ENCODE data around the gene DTNB. TPM values are rescaled to one million over a fixed set of nuclear protein-coding genes. Genes with fewer than 3 reads are reported as not detected.

Gene DTNB
- polyA plus RNA-seq, 1 of the 3 experiments (the other 2 are of a cell fraction), result 15.3 TPM

DNA sequence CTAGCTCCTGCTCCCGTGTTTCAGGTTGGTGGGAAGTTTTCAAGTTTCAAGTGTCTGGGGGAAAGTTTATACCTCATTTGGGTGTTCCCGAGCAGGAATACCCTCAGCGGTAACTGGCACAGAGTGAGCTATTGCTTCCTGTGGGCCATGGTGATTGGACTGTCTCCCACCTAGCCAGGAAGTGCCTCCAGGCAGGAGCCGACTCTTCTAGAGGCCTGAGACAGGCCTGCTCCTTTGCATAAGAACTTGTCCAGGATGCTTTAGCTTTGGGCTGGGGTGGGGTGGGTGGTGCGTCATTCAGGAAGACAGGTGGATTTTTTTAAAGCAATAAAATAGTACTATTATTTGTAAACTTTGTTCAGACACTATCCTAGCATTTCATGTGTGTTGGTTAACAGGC, 308.1 kb downstream of the DTNB start (continued):
- no peak for TF ChIP-seq RAD21 (IDR thresholded peaks at IDR 0.05; ENCODE audit: low read length)

DNA sequence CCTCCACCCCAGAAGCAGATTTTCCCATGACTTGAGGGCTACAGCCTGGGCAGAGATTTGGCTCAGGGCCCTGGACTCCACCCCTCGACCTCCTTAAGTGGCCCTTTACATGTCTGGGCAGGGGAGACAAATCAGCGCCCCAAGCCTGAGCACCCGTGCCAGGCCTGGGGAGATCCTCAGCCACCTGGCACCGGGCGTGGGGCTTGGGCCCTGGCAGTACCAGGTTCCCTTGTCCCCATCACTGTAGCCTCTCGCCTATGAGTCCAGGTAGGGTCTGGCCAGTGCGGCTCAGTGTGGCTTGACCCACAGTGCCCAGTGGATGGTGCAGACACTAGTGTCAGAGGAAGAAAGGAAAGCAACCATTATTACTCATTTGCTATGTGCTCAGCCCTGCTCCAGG, 309.6 kb downstream of the DTNB start:
- 94% methylated on average over 6 of the region's 7 CpGs for WGBS (ENCODE audit: low lambda C conversion rate)
- no peak for TF ChIP-seq TAF1 (IDR thresholded peaks at IDR 0.05; ENCODE audit: borderline replicate concordance, low read depth, low read length)
- no peaks in the 10 kb centered on the region for H3K27me3 ChIP-seq (ENCODE audit: insufficient read depth)
- H3K4me2 ChIP-seq, result no peak overlapping the region
- no peaks in the 10 kb centered on the region for H3F3A ChIP-seq (replicated peaks; ENCODE audit: insufficient read depth)
- H3K9me2 ChIP-seq, result no peaks in the 10 kb centered on the region
- no peak for DNase-seq
- H3K9ac ChIP-seq, result no peak overlapping the region
- H3K79me2 ChIP-seq (ENCODE audit: insufficient read depth), result no peaks in the 10 kb centered on the region
- H4K20me1 ChIP-seq (ENCODE audit: insufficient read depth), result no peaks in the 10 kb centered on the region
- CTCF ChIA-PET, result interaction anchor here (1.8 to 3.3 kb wide), 4 partner anchors 9 to 33 kb away, joined by 5 to 44 read pairs (median 25); no protein-coding TSS in a partner anchor
- H3K9me3 ChIP-seq, result no peaks in the 10 kb centered on the region
- POLR2A ChIA-PET, result no interaction called here
- H3K36me3 ChIP-seq (replicated peaks in 1 of 2; ENCODE audit: control insufficient read depth in 1 of 2, insufficient read depth in 2 of 2, low read length in 1 of 2), result no peaks in the 10 kb centered on the region
- H3K27ac ChIP-seq (ENCODE audit: low read depth in 2 of 2, low read length in 1 of 2), result no peak overlapping the region
- no peak overlapping the region for H2AFZ ChIP-seq (ENCODE audit: low read depth)
- no peak overlapping the region for H3K4me3 ChIP-seq (ENCODE audit: low read depth in 2 of 2, low read length in 1 of 2)
- H3K4me1 ChIP-seq (ENCODE audit: control insufficient read depth in 1 of 2, insufficient read depth in 2 of 2, low read depth in 1 of 2, low read length in 1 of 2), result peaks cover 0 to 39% of the 10 kb centered on the region in 2 experiments; a peak in 2 of 4 replicates

DNA sequence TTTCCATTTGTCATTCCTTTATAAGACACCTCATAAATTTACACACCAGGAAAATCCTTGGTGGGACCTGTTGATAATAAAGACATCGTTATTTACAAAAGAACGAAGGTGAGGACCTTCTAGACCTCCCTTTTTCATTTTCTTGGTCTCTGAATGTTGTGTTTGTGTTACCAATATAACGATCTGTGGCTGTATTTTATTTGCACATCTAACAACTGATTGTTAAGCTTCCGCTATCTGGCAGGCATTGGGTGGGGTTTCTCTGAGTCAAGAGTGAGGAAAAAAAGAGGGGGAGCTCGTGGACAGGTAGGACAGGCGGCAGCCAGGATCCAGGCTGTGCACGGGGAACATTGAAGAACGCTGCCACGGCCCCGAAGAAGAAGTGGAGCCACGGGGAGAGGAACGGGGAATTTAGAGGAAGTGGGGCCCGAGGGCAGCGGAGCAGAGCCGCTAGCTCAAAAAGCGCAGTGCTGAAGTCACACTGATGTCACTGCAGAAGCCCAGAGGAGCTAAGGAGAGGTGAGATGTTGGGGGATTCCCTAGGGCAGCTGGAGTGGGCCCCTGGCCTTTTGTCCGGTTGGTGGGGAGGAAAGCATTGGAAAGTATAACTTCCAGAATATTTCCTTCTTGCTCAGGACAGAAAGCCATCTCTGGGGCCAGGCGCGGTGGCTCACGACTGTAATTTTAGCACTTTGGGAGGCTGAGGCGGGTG, 310.8 kb downstream of the DTNB start:
- H3F3A ChIP-seq (replicated peaks; ENCODE audit: insufficient read depth), result no peaks in the 10 kb centered on the region
- no peaks in the 10 kb centered on the region for H3K9me3 ChIP-seq
- H3K79me2 ChIP-seq (ENCODE audit: insufficient read depth), result no peaks in the 10 kb centered on the region
- ChIA-PET CTCF (interaction anchor here (0.6 to 6.3 kb wide), 67 partner anchors 9 to 674 kb away, joined by 3 to 71 read pairs (median 4); partner anchors contain the start of gene DNMT3A), POLR2A (interaction anchor here (0.9 to 1.4 kb wide), 4 partner anchors 14 to 72 kb away, joined by 3 to 6 read pairs (median 4); no protein-coding TSS in a partner anchor)
- peaks cover 0 to 30% of the 10 kb centered on the region in 2 experiments; a peak in 2 of 4 replicates for H3K4me1 ChIP-seq (ENCODE audit: control insufficient read depth in 1 of 2, insufficient read depth in 2 of 2, low read depth in 1 of 2, low read length in 1 of 2)
- H3K9me2 ChIP-seq, result no peaks in the 10 kb centered on the region
- no peaks in the 10 kb centered on the region for H3K27me3 ChIP-seq (ENCODE audit: insufficient read depth)
- peak overlapping the region; percentile 54 for H3K4me2 ChIP-seq
- no peaks in the 10 kb centered on the region for H3K36me3 ChIP-seq (replicated peaks in 1 of 2; ENCODE audit: control insufficient read depth in 1 of 2, insufficient read depth in 2 of 2, low read length in 1 of 2)
- peak overlapping the region; percentile 93 for H2AFZ ChIP-seq (ENCODE audit: low read depth)
- no peak overlapping the region for H3K9ac ChIP-seq
- TF ChIP-seq EP300 (IDR thresholded peaks at IDR 0.05; ENCODE audit: borderline replicate concordance in 1 of 2, low read depth in 1 of 2, low read length in 1 of 2), result no peak
- TF ChIP-seq MXI1 (IDR thresholded peaks at IDR 0.05; ENCODE audit: low read depth, low read length), result no peak
- TF ChIP-seq, protein P1, sequence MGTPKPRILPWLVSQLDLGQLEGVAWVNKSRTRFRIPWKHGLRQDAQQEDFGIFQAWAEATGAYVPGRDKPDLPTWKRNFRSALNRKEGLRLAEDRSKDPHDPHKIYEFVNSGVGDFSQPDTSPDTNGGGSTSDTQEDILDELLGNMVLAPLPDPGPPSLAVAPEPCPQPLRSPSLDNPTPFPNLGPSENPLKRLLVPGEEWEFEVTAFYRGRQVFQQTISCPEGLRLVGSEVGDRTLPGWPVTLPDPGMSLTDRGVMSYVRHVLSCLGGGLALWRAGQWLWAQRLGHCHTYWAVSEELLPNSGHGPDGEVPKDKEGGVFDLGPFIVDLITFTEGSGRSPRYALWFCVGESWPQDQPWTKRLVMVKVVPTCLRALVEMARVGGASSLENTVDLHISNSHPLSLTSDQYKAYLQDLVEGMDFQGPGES (IDR thresholded peaks at IDR 0.05; ENCODE audit: low read depth, low read length), result no peak
- TF ChIP-seq TCF12 (IDR thresholded peaks at IDR 0.05), result no peak
- no peak for TF ChIP-seq RXRA (IDR thresholded peaks at IDR 0.05; ENCODE audit: borderline replicate concordance, low read depth)
- TF ChIP-seq JUND (IDR thresholded peaks at IDR 0.05), result no peak
- no peak for TF ChIP-seq GATA2 (CRISPR knock-in tag; IDR thresholded peaks at IDR 0.05)
- TF ChIP-seq, protein P2, sequence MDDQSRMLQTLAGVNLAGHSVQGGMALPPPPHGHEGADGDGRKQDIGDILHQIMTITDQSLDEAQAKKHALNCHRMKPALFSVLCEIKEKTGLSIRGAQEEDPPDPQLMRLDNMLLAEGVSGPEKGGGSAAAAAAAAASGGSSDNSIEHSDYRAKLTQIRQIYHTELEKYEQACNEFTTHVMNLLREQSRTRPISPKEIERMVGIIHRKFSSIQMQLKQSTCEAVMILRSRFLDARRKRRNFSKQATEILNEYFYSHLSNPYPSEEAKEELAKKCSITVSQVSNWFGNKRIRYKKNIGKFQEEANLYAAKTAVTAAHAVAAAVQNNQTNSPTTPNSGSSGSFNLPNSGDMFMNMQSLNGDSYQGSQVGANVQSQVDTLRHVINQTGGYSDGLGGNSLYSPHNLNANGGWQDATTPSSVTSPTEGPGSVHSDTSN (IDR thresholded peaks at IDR 0.05), result no peak
- no peak for TF ChIP-seq YY1 (IDR thresholded peaks at IDR 0.05; ENCODE audit: low read depth)
- DNase-seq, result peak; percentile 34
- no peaks in the 10 kb centered on the region for H4K20me1 ChIP-seq (ENCODE audit: insufficient read depth)
- WGBS (ENCODE audit: low lambda C conversion rate), result 89% methylated on average over 21 of the region's 21 CpGs
- peak overlapping the region; percentile 18 to 30 for H3K4me3 ChIP-seq (ENCODE audit: low read depth in 2 of 2, low read length in 1 of 2)
- peak overlapping the region in 1 of 2 experiments; percentile 35; a peak in 1 of 4 replicates for H3K27ac ChIP-seq (ENCODE audit: low read depth in 2 of 2, low read length in 1 of 2)

Data from SK-N-SH (cell line).